NB4 (cell line): ENCODE measurements around the gene SH3GL1.

Source experiments
- DNase-seq: peaks from one replicate; pipeline ENCODE4 v3.0.0; 2010; ENCODE audit warnings: low read depth
- H3K4me3 ChIP-seq: one replicate; pipeline ENCODE4 v1.5.1; 2011; ENCODE audit warnings: mild to moderate bottlenecking, low read depth, low read length, moderate library complexity
- MYC ChIP-seq: IDR thresholded peaks from 2 replicates; pipeline ENCODE4 v1.6.1; 2011; ENCODE audit warnings: low read depth, low read length
- POLR2A ChIP-seq: IDR thresholded peaks from 2 replicates; pipeline ENCODE4 v1.6.1; 2011; ENCODE audit warnings: mild to moderate bottlenecking; ENCODE audit not compliant: insufficient read length; ENCODE audit errors: extremely low read depth
- TF ChIP-seq, protein P1 (sequence below): IDR thresholded peaks from one replicate; pipeline ENCODE4 v1.5.1; 2012; ENCODE audit warnings: low read depth, low read length
- TF ChIP-seq, protein P2 (sequence below): IDR thresholded peaks from 2 replicates; pipeline ENCODE4 v1.6.1; 2011; ENCODE audit warnings: low read depth, low read length

SH3GL1 gene

DNA sequence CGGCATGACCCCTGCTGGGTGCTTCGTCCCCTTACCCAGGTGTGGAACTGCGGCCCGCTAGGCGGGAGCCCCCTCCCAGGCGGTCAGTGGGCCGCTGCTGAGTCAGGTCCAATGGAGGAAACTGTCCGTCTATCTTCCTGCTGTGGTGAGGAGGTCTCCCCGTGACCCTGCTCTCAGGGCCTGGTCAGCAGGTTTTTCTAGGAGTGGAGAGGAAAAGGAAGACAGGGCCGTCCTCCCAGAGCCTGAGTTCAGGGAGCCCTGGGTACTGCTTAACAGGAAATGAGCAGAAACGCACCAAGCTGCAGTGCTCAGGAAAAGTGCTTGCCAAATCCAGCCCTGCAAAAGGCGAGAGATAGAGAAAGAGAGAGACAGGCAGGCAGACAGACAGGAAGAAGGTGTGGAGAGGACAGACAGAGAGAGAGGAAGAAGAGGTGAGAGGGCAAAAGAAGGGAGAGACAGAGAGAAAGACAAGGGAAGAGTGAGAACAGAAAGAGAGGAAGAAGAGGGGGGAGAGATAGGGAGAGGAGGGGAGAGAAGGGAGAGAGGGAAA, 10.3 kb downstream of the SH3GL1 start:
- no peak for DNase-seq
- H3K4me3 ChIP-seq: no peak overlapping the region
- TF ChIP-seq MYC (no peak), POLR2A (no peak)
- TF ChIP-seq, protein P1, sequence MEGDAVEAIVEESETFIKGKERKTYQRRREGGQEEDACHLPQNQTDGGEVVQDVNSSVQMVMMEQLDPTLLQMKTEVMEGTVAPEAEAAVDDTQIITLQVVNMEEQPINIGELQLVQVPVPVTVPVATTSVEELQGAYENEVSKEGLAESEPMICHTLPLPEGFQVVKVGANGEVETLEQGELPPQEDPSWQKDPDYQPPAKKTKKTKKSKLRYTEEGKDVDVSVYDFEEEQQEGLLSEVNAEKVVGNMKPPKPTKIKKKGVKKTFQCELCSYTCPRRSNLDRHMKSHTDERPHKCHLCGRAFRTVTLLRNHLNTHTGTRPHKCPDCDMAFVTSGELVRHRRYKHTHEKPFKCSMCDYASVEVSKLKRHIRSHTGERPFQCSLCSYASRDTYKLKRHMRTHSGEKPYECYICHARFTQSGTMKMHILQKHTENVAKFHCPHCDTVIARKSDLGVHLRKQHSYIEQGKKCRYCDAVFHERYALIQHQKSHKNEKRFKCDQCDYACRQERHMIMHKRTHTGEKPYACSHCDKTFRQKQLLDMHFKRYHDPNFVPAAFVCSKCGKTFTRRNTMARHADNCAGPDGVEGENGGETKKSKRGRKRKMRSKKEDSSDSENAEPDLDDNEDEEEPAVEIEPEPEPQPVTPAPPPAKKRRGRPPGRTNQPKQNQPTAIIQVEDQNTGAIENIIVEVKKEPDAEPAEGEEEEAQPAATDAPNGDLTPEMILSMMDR: no peak
- TF ChIP-seq, protein P2, sequence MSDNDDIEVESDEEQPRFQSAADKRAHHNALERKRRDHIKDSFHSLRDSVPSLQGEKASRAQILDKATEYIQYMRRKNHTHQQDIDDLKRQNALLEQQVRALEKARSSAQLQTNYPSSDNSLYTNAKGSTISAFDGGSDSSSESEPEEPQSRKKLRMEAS: no peak

DNA sequence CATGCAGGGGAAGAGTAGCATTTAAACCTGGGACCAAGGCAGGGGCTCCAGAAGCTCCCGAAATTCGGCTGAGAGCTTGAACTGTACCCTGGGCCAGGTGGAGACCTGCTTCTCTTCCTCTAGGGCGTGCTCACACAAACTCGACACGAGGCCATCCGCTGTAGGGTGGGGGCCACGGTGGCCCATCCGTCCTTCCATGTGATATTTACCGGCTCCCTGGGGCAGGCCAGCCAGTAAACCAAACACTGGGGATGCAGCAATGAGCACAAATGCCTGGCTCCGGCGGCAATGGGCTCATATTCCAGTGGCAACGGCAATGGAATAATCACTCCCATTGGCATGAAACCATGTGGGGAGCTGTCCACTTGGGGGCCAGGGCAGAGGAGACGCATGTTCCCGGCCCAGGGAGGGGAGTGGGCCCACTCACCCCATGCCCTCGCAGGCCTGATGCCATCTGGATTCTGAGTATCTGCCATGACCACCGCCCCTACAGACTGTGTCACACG, 10.8 kb downstream of the SH3GL1 start:
- TF ChIP-seq, protein P2: no peak
- TF ChIP-seq, protein P1: no peak
- TF ChIP-seq MYC (no peak), POLR2A (no peak)
- H3K4me3 ChIP-seq: no peak overlapping the region
- DNase-seq: no peak

DNA sequence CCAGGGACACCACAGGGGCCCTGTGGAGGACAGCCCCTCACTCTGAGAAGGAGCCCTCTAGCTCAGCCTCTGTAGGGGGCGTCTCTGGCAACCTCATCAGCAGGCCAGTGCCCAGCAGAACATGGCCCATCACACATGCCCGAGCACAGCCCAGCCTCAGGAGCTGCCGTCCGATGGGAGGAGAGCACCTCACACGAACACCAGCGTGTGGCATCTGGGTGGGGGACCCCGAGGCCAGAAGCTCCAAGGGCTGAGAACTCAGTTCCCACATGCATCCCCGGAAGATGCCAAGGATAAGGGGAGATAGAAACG, 11.3 kb downstream of the SH3GL1 start:
- TF ChIP-seq MYC (no peak), POLR2A (no peak)
- TF ChIP-seq, protein P1: no peak
- TF ChIP-seq, protein P2: no peak
- DNase-seq: no peak
- no peak overlapping the region for H3K4me3 ChIP-seq

DNA sequence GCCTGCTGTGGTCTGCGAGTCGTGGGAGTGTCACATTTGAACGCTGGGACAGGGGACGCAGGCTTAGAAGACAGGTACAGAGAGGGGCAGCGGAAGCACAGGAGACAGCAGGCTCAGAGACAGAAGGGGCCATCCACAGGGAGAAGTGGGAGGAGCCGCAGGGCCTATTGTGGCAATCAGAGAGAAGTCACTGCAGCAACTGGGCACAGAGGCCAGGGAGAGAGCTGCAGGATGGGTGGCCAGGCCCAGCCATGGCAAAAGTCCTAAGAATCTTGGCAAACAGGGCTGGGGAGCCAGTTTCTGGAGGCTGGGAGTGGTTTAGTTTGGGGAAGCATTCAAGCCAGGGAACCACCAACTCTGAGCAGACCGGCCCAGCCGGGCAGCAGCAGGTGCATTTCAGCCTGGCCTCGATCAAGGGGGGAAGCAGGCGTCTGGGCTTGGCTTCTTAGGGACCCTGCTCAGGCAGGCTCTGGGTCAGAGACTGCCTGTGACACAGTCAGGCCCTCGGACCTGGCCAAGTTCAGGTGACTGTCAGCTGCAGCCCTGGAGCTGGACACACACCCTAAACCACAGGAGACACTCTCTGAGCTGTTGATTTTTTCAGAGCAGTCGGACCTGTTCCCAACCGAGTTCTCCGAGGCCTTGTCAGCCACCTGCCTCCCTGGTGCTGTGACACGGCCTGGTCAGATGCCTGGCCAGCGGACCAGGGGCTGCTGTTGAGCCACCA, 11.8 kb downstream of the SH3GL1 start:
- no peak for DNase-seq
- no peak overlapping the region for H3K4me3 ChIP-seq
- TF ChIP-seq, protein P2: no peak
- TF ChIP-seq, protein P1: no peak
- TF ChIP-seq POLR2A: no peak
- no peak for TF ChIP-seq MYC

DNA sequence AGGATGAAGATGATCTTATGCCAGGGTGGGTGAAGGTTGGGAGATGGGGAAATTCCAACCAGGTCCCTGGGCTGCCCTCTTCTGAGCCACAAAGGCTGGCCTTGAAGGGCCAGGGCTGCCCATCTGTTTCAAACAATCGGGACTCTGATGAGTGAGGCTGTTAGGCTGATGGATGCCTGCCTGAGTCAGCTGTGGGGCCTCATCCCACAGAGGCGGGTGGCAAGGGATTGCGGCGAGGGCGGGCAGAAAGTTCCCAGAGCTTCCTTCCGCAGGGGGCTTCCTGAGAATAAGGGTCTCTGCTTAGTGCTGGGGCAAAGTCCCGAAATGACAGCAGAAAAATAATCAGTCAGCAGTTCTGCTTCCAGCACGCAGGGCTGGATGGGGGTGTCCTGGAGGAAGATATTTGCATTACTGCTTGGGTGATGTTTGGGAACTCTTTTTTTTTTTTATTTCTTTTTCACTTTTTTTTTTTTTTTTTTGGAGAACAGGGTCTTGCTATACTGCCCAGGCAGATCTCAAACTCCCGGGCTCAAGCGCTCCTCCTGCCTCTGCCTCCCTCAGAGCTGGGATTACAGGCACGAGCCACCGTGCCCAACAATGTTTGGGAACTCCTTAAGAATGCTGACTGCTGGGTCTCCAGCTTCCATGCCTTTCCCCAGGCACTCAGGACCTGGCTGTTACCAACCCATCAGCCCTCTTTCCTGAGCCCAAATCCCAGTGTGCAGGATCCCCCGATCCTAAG, 14.1 kb downstream of the SH3GL1 start:
- H3K4me3 ChIP-seq: no peak overlapping the region
- DNase-seq: no peak
- TF ChIP-seq, protein P2: no peak
- TF ChIP-seq POLR2A (no peak), MYC (no peak)
- TF ChIP-seq, protein P1: no peak
